Erythroblast (primary cell): ENCODE measurements around the gene TAPT1.

Source experiments
- GATA1 ChIP-seq: IDR thresholded peaks from 2 replicates; pipeline ENCODE4 v1.6.1; 2011; ENCODE audit warnings: low read depth, mild to moderate bottlenecking, control low read depth, low read length, moderate library complexity
- POLR2A ChIP-seq: IDR thresholded peaks from 2 replicates; pipeline ENCODE4 v1.6.1; 2011; ENCODE audit warnings: mild to moderate bottlenecking, low read length

- TF ChIP-seq POLR2A (no peak), GATA1 (no peak)
Observed at GRCh38 chr4:16126714-16127113, 99.6 kb downstream of the TAPT1 start.
